A549 (cell line): ENCODE measurements around the gene SPRTN. TPM values are rescaled to one million over a fixed set of nuclear protein-coding genes. Genes with fewer than 3 reads are reported as not detected.

Source experiments
- ATAC-seq, 2 experiments: fragments of 200-7000 bp in 1 of 2; fragments of >200 bp in 1 of 2; cut with Nextera tagmentation in 1 of 2; cut with Tn5 transposase in 1 of 2; 3 replicates each; pipeline versions ENCODE4 v1.8.0 to v1.9.1; 2018 to 2020; ENCODE audit warnings: mild to moderate bottlenecking in 1 of 2, moderate library complexity in 1 of 2
- CTCF ChIA-PET: fragments of 300-600 bp; sonication (Branson Sonifier 250); formaldehyde crosslinking; extraction: SDS; loops from one replicate; lab custom pipeline; 2021; ENCODE audit warnings: antibody characterized with exemption, inconsistent platforms; lab: Yijun Ruan, JAX
- POLR2A ChIA-PET: fragments of 350-600 bp; formaldehyde crosslinking; extraction: SDS; loops from one replicate; lab custom pipeline; 2021; ENCODE audit warnings: antibody characterized with exemption, inconsistent platforms; lab: Yijun Ruan, JAX
- DNase-seq, 2 experiments: peaks; one replicate each; pipeline versions ENCODE4 v3.0.0 to v3.0.0-alpha.2; 2011 to 2016; ENCODE audit warnings: low read depth in 1 of 2, low spot score in 1 of 2
- FAIRE-seq: peaks from 2 replicates; lab custom pipeline; 2011; peaks lifted over from hg19 to GRCh38; lab: Jason Lieb, UNC
- H3K27ac ChIP-seq, 2 experiments: fragments of >200 bp; sonication (Bioruptor Twin); formaldehyde crosslinking; 3 replicates each; pipeline ENCODE4 v1.5.1; 2016 to 2017
- H3K4me1 ChIP-seq: fragments of >200 bp; sonication (Bioruptor Twin); formaldehyde crosslinking; 3 replicates; pipeline ENCODE4 v1.6.1; 2016
- H3K4me2 ChIP-seq: fragments of >200 bp; sonication (Bioruptor Twin); formaldehyde crosslinking; 3 replicates; pipeline ENCODE4 v1.6.1; 2016
- H3K4me3 ChIP-seq: fragments of >200 bp; sonication (Bioruptor Twin); formaldehyde crosslinking; 3 replicates; pipeline ENCODE4 v1.5.1; 2016
- H3K9me3 ChIP-seq: fragments of >200 bp; sonication (Bioruptor Twin); formaldehyde crosslinking; 3 replicates; pipeline ENCODE4 v1.6.1; 2016
- CEBPB ChIP-seq, 2 experiments: fragments of >200 bp in 1 of 2; sonication (Bioruptor Twin) in 1 of 2; formaldehyde crosslinking in 1 of 2; IDR thresholded peaks; 2 replicates each; pipeline ENCODE4 v1.6.1; 2012 to 2016
- CHD4 ChIP-seq: fragments of 200-600 bp; sonication (generic); IDR thresholded peaks from 2 replicates; pipeline ENCODE4 v1.6.1; 2016; ENCODE audit warnings: antibody characterized with exemption, mild to moderate bottlenecking, borderline replicate concordance
- EHF ChIP-seq: fragments of 250-450 bp; sonication (Bioruptor Pico); IDR thresholded peaks from 2 replicates; pipeline ENCODE4 v1.5.0; 2020; ENCODE audit warnings: mild to moderate bottlenecking
- FOSL2 ChIP-seq, 2 experiments: fragments of 450-650 bp in 1 of 2; fragments of >200 bp in 1 of 2; sonication (Bioruptor Twin) in 1 of 2; formaldehyde crosslinking; IDR thresholded peaks; 2 replicates each; pipeline versions ENCODE4 v1.5.0 to v1.6.1; 2016 to 2020; ENCODE audit warnings: mild to moderate bottlenecking in 1 of 2, moderate library complexity in 1 of 2
- GATA3 ChIP-seq: IDR thresholded peaks from 2 replicates; pipeline ENCODE4 v1.6.1; 2012; ENCODE audit warnings: borderline replicate concordance
- HOXB13 ChIP-seq: fragments of 250-450 bp; sonication (Bioruptor Pico); IDR thresholded peaks from 2 replicates; pipeline ENCODE4 v1.5.0; 2020; ENCODE audit warnings: low read depth, mild to moderate bottlenecking, moderate library complexity
- KDM1A ChIP-seq: fragments of 200-600 bp; sonication (generic); IDR thresholded peaks from 2 replicates; pipeline ENCODE4 v1.6.1; 2016; ENCODE audit warnings: low read depth, mild to moderate bottlenecking
- MAFK ChIP-seq: fragments of 450-650 bp; IDR thresholded peaks from 2 replicates; pipeline ENCODE4 v1.6.1; 2014; ENCODE audit not compliant: partially characterized antibody
- NFE2L2 ChIP-seq: fragments of 150-350 bp; conservative IDR thresholded peaks from 2 replicates; pipeline ENCODE4 v1.6.1; 2014; ENCODE audit warnings: low read length
- NPAS2 ChIP-seq: fragments of 250-450 bp; sonication (Bioruptor Pico); IDR thresholded peaks from 2 replicates; pipeline ENCODE4 v1.8.0; 2022; ENCODE audit warnings: mild to moderate bottlenecking, moderate library complexity, borderline replicate concordance
- PHF8 ChIP-seq: fragments of 200-600 bp; sonication (generic); IDR thresholded peaks from 2 replicates; pipeline ENCODE4 v1.6.1; 2016; ENCODE audit warnings: low read depth, mild to moderate bottlenecking, antibody characterized with exemption, moderate library complexity, borderline replicate concordance
- POLR2AphosphoS2 ChIP-seq: conservative IDR thresholded peaks from 2 replicates; pipeline ENCODE4 v1.6.1; 2012; ENCODE audit warnings: low read length, improper control_type of control experiment, inconsistent platforms
- SMC3 ChIP-seq: fragments of >200 bp; sonication (Bioruptor Twin); formaldehyde crosslinking; IDR thresholded peaks from 3 replicates; pipeline ENCODE4 v1.6.1; 2018; ENCODE audit warnings: inconsistent platforms
- TP53 ChIP-seq: fragments of 250-450 bp; sonication (Bioruptor Pico); IDR thresholded peaks from 2 replicates; pipeline ENCODE4 v1.5.0; 2021; ENCODE audit warnings: mild to moderate bottlenecking, moderate library complexity
- ZC3H11A ChIP-seq: fragments of 450-650 bp; IDR thresholded peaks from 2 replicates; pipeline ENCODE4 v1.6.1; 2014; ENCODE audit warnings: antibody characterized with exemption, mild to moderate bottlenecking
- ZFP36 ChIP-seq: fragments of 450-650 bp; IDR thresholded peaks from 2 replicates; pipeline ENCODE4 v1.6.1; 2014; ENCODE audit warnings: borderline replicate concordance; ENCODE audit not compliant: partially characterized antibody
- WGBS: methylation state at CpG from one replicate; pipeline ENCODE4 v1.1.6; 2017; ENCODE audit errors: missing lambda C conversion rate; 5-methylcytosine and 5-hydroxymethylcytosine counted together
- polyA plus RNA-seq, 4 experiments: library from polyadenylated mRNA; depleted of rRNA in 3 of 4; stranded (reverse); fragments of >200 nt; fragmentation: RNase III in 1 of 4; extraction: RNeasy Plus Mini Kit Qiagen cat#74134 plus additional on column Dnase treatment in 1 of 4; gene quantifications; 2 replicates in 3 of 4; 3 replicates in 1 of 4; pipeline ENCODE4 v1.2.3, GENCODE V29; 2011 to 2017
- TF ChIP-seq, protein P1 (sequence below): IDR thresholded peaks from 2 replicates; pipeline ENCODE4 v1.6.1; 2012
- TF ChIP-seq, protein P2 (sequence below): fragments of 450-650 bp; IDR thresholded peaks from 2 replicates; pipeline ENCODE4 v1.6.1; 2014; ENCODE audit warnings: antibody characterized with exemption
- TF ChIP-seq, protein P3 (sequence below): IDR thresholded peaks from 2 replicates; pipeline ENCODE4 v1.6.1; 2012
- TF ChIP-seq, protein P4 (sequence below): IDR thresholded peaks from 2 replicates; pipeline ENCODE4 v1.6.1; 2012; ENCODE audit warnings: low read depth, borderline replicate concordance

Gene SPRTN
- polyA plus RNA-seq, 2 of the 4 experiments (the other 2 are of a cell fraction) = 14.0 to 21.0 TPM

DNA sequence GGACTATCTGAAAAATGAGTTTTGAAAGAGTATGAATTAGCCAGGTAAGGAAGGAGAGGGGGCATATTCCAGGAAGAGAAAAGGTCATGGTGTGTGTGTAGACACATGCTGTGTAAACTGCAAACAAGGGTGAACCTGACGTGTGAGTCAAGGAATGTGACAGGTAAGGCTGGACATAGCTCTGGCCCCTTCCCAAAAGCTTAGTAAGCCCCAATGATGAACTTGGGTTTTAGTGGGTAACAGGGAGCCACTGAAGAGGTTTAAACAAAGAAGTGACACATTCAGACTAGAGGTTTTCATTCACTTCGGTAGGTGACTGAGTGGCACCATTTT is 47.3 kb downstream of the SPRTN start:
- H3K4me1 ChIP-seq = peaks cover 97% of the 10 kb centered on the region
- no peak overlapping the region for H3K4me3 ChIP-seq
- CTCF ChIA-PET = interaction anchor here (0.9 to 2.5 kb wide), 3 partner anchors 24 to 36 kb away, joined by 3 to 8 read pairs (median 7); no protein-coding TSS in a partner anchor
- no peak for FAIRE-seq
- H3K27ac ChIP-seq = peak overlapping the region; percentile 9 to 65; a peak in 3 of 6 replicates
- POLR2A ChIA-PET = interaction anchor here (1.2 kb wide), 1 partner anchor 35 kb away, joined by 3 read pairs; no protein-coding TSS in a partner anchor
- H3K4me2 ChIP-seq = peak overlapping the region; percentile 43
- TF ChIP-seq POLR2AphosphoS2 (no peak), FOSL2 (IDR thresholded peaks at IDR 0.05) (no peak), FOSL2 (CRISPR knock-in tag; IDR thresholded peaks at IDR 0.05) (0 out of 2 replicates have a peak, but pooled peaks have one; percentile 4), EHF (CRISPR knock-in tag) (no peak)
- no peaks in the 10 kb centered on the region for H3K9me3 ChIP-seq
- ATAC-seq = peak; percentile 7 to 35; a peak in 3 of 6 replicates
- no peak for DNase-seq
- 27% methylated on average over 2 of the region's 2 CpGs for WGBS

DNA sequence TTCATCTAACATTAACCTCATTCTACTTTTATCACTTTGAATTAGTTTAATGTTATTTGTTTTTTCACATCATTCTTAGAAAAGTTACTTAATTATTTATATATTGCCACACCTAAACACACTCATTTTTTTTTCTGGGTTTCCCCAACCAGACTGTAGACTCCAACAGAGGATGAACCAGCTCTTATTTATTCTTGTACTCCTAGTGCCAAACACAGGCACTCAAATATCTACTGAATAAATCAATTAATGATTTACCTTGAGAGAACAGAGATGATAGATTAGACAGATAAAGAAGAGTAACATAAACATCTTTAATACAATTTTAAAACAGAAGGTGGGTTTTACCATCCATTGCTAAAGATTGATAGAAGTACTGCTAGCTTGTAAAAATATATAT is 48.4 kb downstream of the SPRTN start:
- FAIRE-seq = no peak
- no peak overlapping the region for H3K4me3 ChIP-seq
- H3K4me1 ChIP-seq = peaks cover 97% of the 10 kb centered on the region
- H3K9me3 ChIP-seq = no peaks in the 10 kb centered on the region
- H3K4me2 ChIP-seq = peak overlapping the region; percentile 43
- no peak for DNase-seq
- no peak for ATAC-seq
- CTCF ChIA-PET = interaction anchor here (1.3 to 2.5 kb wide), 3 partner anchors 9 to 29 kb away, joined by 4 to 8 read pairs (median 7); no protein-coding TSS in a partner anchor
- peak overlapping the region; percentile 4 to 57; a peak in 4 of 6 replicates for H3K27ac ChIP-seq
- POLR2A ChIA-PET = no interaction called here
- TF ChIP-seq, protein P1, sequence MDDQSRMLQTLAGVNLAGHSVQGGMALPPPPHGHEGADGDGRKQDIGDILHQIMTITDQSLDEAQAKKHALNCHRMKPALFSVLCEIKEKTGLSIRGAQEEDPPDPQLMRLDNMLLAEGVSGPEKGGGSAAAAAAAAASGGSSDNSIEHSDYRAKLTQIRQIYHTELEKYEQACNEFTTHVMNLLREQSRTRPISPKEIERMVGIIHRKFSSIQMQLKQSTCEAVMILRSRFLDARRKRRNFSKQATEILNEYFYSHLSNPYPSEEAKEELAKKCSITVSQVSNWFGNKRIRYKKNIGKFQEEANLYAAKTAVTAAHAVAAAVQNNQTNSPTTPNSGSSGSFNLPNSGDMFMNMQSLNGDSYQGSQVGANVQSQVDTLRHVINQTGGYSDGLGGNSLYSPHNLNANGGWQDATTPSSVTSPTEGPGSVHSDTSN = no peak
- TF ChIP-seq GATA3 (peak; percentile 32; the same call in 1 of the 2 replicates), TP53 (no peak), CEBPB (IDR thresholded peaks at IDR 0.05) (peak in 1 of 2 experiments; percentile 15; a peak in 1 of 4 replicates)
- TF ChIP-seq, protein P2, sequence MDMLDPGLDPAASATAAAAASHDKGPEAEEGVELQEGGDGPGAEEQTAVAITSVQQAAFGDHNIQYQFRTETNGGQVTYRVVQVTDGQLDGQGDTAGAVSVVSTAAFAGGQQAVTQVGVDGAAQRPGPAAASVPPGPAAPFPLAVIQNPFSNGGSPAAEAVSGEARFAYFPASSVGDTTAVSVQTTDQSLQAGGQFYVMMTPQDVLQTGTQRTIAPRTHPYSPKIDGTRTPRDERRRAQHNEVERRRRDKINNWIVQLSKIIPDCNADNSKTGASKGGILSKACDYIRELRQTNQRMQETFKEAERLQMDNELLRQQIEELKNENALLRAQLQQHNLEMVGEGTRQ = no peak

GRCh38 chr1:231387770-231388669 is 49.9 kb downstream of the SPRTN start:
- Histone ChIP-seq H3K9me3 (no peaks in the 10 kb centered on the region), H3K4me2 (peak overlapping the region; percentile 31), H3K4me1 (peaks cover 90% of the 10 kb centered on the region), H3K4me3 (no peak overlapping the region), H3K27ac (peak overlapping the region; percentile 8 to 79; a peak in 4 of 6 replicates)
- WGBS = 75% methylated on average over 5 of the region's 5 CpGs
- DNase-seq = no peak
- CTCF ChIA-PET = interaction anchor here (0.7 to 1.9 kb wide), 5 partner anchors 12 to 215 kb away, joined by 3 to 5 read pairs (median 3); no protein-coding TSS in a partner anchor
- TF ChIP-seq FOSL2 (IDR thresholded peaks at IDR 0.05) (no peak), FOSL2 (CRISPR knock-in tag; IDR thresholded peaks at IDR 0.05) (0 out of 2 replicates have a peak, but pooled peaks have one; percentile 31), HOXB13 (CRISPR knock-in tag) (no peak), NPAS2 (CRISPR knock-in tag) (no peak)
- TF ChIP-seq, protein P3, sequence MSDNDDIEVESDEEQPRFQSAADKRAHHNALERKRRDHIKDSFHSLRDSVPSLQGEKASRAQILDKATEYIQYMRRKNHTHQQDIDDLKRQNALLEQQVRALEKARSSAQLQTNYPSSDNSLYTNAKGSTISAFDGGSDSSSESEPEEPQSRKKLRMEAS = no peak
- peak in 1 of 2 experiments; percentile 11; a peak in 2 of 6 replicates for ATAC-seq
- POLR2A ChIA-PET = no interaction called here
- FAIRE-seq = no peak

DNA sequence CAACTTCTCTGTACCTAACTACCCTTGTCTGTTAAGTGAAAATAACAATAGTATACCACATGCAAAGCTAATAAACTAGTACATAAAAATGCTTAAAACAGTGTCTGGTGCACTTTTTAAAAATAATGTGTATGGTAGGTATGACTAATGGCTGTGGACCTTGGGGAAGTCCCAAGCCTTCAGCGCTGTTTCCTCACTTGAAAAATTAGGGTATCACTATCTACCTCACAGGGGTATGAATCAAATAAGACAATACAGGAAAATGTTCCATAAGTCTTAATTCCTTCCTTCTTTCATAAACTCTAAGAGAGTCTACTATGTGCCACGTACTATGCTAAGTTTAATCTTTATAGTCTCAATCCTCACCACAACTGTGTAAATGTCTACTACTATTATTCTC is 52.0 kb downstream of the SPRTN start:
- no peak for DNase-seq
- CTCF ChIA-PET = interaction anchor here (1.1 to 1.9 kb wide), 2 partner anchors 9 to 33 kb away, joined by 3 to 5 read pairs; no protein-coding TSS in a partner anchor
- H3K27ac ChIP-seq = peak overlapping the region; percentile 43 to 75; a peak in 5 of 6 replicates

More for the DNA sequence above, 52.0 kb downstream of the SPRTN start:
- H3K4me1 ChIP-seq = peaks cover 90% of the 10 kb centered on the region
- no peak overlapping the region for H3K4me3 ChIP-seq
- POLR2A ChIA-PET = no interaction called here
- no peaks in the 10 kb centered on the region for H3K9me3 ChIP-seq
- FAIRE-seq (no peak), ATAC-seq (peak in 1 of 2 experiments; percentile 27; a peak in 2 of 6 replicates)
- WGBS = 32% methylated on average over 2 of the region's 2 CpGs
- peak overlapping the region; percentile 53 for H3K4me2 ChIP-seq
- TF ChIP-seq CHD4 (no peak), SMC3 (no peak), ZFP36 (no peak), NFE2L2 (no peak), ZC3H11A (no peak), MAFK (no peak), FOSL2 (IDR thresholded peaks at IDR 0.05) (no peak), FOSL2 (CRISPR knock-in tag; IDR thresholded peaks at IDR 0.05) (no peak; the same call in 1 of the 2 replicates), KDM1A (no peak), PHF8 (no peak), NPAS2 (CRISPR knock-in tag) (no peak)
- TF ChIP-seq, protein P4, sequence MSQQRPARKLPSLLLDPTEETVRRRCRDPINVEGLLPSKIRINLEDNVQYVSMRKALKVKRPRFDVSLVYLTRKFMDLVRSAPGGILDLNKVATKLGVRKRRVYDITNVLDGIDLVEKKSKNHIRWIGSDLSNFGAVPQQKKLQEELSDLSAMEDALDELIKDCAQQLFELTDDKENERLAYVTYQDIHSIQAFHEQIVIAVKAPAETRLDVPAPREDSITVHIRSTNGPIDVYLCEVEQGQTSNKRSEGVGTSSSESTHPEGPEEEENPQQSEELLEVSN = no peak
- TF ChIP-seq, protein P2 = no peak
